HG03378 (cell line): ENCODE results near the gene IRAK1BP1.
A peak's percentile ranks its signal among the peaks of the same experiment; 100 is the strongest.
"Not testable (repeated sequence)": the region's sequence is repeated elsewhere in the genome, so short reads cannot be mapped to it uniquely, and the experiment has no call there.

Source experiments
- ATAC-seq: cut with Tn5 transposase; IDR thresholded peaks from one replicate; pipeline ENCODE4 v1.9.1; 2021; ENCODE audit warnings: mild to moderate bottlenecking, moderate library complexity; ENCODE audit not compliant: unreplicated experiment

The IRAK1BP1 gene, protein sequence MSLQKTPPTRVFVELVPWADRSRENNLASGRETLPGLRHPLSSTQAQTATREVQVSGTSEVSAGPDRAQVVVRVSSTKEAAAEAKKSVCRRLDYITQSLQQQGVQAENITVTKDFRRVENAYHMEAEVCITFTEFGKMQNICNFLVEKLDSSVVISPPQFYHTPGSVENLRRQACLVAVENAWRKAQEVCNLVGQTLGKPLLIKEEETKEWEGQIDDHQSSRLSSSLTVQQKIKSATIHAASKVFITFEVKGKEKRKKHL

DNA sequence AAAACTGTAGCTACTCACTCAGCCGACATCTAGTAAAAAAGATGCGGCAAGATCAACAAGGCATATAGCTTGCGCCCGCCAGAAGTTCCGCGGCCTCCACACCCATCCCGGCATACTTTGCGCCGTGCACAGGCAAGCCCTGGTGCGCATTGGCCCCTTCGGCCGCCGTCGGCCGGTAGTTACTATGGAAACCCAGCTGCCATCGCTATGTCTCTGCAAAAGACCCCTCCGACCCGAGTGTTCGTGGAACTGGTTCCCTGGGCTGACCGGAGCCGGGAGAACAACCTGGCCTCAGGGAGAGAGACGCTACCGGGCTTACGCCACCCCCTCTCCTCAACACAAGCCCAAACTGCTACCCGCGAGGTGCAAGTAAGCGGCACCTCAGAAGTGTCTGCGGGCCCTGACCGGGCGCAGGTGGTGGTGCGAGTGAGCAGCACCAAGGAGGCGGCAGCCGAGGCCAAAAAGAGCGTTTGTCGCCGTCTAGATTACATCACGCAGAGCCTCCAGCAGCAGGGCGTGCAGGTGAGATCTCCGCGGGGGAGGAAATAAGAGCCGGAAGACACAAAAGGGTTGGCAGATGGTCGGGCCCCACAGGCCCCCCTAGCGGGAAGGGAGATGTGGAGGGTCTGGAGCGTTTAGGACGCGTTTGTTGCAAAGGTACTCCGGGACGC is at the start of gene IRAK1BP1:
Gene IRAK1BP1 (plus strand): TSS at position 182 of the 671 bp plus-strand sequence. CDS start 26 bp downstream, at position 208.
- peak; percentile 95 for ATAC-seq

DNA sequence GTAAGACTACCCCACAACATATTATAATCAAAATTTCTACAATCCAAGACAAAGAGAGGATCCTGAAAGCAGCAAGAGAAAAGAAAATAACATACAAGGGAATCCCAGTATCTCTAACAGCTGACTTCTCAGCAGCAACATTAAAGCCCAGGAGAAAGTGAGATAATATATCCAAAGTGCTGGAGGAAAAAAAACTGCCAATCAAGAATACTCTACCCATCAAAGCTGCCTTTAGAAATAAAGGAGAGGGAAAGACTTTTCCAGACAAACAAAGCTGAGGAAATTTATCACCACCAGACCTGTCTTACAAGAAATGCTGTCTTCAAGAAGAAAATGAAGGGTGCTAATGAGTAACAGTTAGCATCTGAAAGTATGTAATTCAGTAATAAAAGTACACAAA is 43.3 kb upstream of the IRAK1BP1 start:
- ATAC-seq, result no peak

DNA sequence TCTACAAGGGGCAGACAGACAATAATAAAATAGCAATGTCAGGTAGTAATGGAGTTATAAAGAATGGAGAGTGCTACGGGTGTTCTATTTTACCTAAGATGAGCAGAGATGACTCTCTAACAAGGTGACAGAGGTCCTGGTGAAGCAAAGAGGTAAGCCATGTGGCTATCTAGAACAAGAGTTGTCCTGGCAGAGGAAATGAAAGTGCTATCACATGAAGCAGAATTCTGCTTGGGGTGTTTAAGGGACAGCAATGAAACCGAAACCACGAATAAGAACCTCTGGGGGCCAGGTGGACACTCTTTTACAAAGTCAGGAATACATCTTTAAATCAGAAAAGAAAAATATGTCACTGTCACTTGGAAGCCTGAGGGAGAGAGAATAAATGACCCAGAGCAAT is 37.9 kb upstream of the IRAK1BP1 start:
- no peak for ATAC-seq

DNA sequence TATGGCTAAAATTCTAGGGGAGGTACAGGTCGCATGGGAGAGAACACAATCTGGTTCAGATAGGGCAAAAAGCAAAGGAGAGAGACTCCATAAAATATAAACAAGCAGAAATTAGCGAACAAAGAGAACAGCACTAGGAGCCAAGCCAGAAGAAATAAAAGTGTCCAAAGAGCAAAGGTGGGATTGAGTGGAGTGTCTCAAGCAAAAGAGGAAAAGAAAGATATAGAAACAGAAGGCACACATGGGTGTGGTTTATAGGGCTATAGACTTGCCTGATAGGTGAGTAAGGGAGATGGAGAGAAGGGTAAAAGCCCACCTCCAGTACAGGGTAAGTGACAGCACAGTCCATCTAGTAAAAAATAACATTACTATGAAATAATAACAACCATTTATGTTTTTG is 36.5 kb upstream of the IRAK1BP1 start:
- no peak for ATAC-seq

DNA sequence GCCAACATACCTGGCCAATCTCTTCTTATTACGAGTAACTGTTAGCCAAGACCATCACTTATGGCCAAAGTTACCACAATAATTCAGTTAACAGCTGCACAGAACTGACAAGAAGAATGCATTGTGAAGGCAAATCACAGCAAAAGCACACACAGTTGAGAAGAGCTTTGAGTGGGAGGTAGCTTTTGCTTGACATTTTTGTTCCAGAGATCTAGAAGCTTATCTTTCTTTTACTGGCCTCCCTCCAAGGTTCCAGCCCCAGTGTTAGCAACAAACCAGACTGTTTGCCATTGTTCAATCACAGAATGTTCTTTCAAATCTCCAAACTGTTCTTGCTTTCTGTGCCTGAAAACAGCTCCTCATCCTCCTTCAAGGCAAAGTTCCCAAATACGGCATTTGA is 35.9 kb upstream of the IRAK1BP1 start:
- no peak for ATAC-seq

DNA sequence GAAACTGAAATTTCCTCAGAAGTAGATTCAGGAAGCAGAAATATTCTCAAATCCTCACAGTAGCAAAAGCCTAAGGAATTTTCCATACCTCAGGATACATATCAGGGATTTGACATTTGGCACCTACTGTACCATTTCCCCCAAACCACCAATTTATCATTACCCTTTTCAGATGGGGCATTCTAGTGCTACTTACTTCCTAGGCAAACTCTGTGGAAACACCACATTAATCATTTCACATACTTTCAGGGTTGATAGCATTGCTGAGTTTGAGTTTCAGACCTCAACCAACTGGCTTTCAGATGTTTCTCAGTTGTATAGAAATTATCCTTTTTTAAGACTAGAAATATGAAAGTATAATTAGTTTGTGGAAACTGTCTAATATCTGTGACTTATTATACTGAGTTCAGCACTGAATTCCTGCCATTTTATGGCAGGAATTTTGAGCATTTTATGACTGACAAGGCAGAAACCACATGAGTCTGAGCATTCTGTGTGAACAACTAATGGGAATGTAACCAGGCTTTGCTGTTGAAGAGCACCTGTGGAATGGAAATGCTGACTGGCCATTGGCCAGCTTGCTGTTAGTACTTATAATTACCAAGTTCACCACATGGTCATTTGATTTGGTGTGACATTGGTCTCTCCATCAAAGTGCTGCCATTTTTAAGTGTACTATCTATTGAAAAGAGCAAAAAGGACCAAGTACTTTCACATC is 35.1 kb upstream of the IRAK1BP1 start:
- peak; percentile 53 for ATAC-seq

DNA sequence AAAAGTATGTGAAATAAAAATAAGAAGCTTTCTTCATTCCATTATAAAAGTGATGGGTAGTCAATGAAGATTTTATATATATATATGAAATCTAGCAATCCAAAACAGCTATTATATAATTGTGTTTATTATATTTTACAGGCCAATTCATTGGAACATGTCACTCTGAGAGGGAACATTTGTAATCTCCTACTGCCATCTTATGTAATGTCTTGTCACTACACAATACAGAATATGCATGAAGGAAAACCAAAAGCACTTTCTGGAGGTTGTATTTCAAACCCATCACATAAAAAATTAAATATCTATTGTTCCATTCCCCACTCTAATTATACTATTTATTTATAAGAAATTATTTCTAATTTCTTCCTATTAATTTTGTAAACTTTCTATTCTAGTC is 31.5 kb upstream of the IRAK1BP1 start:
- ATAC-seq, result peak; percentile 47

DNA sequence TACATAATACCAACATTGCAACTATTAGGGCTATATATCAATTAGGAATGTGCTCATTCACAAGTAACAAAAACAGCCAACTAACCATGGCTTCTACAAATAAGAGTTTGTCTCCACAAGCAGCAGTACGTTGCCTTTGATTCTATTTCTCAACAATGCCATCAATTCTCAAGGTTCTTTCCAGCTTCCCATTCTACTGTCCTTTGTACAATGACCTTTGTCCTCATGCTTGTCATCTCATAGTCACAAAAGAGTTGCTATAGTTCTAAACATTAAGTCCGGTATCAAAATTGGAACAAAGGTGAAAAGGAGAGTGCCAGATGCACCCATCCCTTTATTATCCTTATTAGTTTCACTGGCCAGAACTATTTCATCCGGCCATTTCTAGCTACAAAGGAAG is 30.8 kb upstream of the IRAK1BP1 start:
- ATAC-seq, result no peak

DNA sequence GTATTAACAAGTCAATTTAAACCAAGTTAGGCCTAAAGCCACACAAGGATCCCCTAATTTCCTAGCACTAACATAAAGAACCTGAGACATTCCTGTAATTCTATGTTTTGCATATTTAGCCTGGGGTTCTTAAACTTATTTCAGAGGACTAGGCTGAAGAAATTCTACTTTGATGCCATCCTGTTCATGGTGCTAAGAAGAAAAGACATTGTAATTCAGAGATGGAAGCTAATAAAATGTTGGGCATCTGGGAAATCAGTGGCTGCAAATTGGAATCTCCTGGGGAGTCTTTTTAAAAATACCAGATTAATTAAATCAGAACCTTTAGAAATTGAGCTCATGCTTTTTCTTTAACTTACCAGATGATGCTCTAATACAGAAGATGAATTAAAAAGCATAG is 26.2 kb upstream of the IRAK1BP1 start:
- ATAC-seq, result no peak

DNA sequence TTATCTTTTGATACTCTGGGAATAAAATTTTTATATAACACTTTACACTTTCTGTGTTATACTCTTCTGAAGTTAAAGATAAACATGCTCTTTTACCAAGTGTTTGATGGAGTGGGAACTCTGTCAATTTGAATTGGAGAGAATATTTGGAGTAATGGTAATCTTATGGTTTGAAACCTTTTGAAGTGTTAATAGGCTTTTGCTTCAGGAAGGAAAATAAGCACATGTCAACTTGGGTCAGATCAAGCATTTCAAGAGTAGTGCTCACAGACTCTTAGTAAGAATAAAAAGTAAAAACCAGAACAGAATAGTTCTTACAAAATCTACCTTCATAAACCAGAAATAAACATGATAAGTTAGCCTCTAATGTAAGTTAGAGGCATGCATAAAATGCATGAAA is 24.4 kb upstream of the IRAK1BP1 start:
- no peak for ATAC-seq

DNA sequence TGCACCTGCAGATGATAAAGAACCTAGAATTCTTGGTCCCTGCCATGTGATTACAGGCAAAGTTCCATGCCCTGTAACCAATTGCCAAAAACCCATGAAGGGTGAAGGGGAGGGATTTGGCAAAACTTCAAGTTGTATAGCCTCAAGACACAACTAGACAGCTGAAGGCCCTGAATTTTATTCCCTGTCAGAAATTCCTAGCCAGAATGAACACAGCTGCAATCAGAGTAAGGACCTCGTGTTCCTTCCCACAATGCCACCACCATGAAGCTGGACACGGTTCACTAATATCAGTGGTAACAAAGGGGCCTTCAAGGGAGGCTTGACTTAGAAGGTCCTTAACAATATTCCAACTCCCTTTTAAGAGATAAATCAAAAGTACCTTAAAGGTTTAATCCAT is 22.5 kb upstream of the IRAK1BP1 start:
- ATAC-seq, result no peak

DNA sequence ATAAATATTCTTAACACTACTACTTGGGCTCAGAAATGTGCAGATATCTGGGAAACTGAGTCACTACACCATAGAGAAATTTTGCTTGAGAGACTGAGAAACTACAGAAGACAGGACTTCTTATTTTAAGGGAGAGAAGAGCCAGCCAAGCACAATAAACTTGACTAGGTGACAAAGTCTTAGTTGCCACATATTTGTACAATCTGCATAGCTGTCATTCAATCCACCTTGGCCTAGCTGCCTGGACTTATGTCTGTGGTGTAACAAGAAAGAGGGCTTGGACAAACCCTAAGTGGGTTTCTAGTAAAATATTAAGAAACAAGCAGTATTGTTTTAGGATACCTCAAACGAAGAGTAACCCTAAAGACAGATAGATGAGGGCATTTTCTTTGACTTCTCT is 21.8 kb upstream of the IRAK1BP1 start:
- ATAC-seq, result no peak

DNA sequence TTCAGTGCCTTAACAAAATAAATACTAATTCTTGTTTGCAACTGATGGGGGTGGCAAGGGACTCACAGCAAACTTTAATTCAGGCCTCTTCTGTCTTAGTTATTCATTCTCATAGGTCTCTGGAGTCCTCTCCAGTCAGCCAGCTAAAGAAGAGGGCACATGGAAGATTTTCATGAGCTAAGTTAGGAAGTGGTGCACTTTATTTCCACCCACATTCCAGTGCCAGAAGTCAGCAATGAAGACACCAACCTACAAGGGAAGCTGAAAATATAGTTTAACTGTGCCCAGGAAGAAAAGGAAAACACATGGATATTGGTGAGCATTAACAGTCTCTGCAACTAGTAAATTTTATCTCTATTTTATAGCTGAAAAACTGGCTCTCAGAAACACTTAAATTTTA is 16.7 kb upstream of the IRAK1BP1 start:
- ATAC-seq, result no peak

DNA sequence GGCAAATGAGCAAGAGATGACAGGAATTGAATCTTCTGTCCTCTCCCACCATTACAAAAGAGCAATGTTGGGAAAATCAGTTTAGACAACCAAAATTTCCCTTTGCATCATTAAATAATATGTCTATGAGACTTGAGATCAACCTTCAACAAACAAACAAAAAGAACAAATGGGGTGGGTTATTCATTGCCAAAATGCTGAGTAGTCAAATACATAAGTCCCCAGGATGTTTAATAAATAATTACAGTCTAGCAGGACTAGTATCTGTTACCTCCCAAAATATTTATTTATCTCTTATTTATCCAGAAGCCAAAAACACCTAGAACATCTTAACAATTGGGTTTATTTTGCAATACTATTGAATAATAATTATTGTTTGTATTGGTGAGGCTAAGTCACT is 16.2 kb upstream of the IRAK1BP1 start:
- no peak for ATAC-seq

DNA sequence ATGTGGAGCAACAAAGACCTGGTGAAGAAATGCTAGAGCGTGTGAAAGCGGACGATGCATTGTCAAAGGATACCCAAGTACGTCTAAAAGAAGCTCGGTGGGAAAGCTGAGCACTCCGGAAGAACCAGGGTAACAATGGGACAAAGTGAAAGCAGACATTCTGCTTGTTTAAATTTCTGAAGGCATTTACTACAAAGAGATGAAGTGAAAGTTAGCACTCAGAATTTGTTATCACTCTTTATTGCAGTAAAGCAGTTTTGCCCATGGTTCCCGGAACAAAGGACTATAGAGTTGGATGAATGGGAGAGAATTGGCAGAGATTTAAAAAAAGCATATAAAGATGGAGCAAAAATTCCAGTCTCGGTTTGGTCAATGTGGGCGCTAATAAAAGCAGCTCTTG is 12.8 kb upstream of the IRAK1BP1 start:
- no peak for ATAC-seq

DNA sequence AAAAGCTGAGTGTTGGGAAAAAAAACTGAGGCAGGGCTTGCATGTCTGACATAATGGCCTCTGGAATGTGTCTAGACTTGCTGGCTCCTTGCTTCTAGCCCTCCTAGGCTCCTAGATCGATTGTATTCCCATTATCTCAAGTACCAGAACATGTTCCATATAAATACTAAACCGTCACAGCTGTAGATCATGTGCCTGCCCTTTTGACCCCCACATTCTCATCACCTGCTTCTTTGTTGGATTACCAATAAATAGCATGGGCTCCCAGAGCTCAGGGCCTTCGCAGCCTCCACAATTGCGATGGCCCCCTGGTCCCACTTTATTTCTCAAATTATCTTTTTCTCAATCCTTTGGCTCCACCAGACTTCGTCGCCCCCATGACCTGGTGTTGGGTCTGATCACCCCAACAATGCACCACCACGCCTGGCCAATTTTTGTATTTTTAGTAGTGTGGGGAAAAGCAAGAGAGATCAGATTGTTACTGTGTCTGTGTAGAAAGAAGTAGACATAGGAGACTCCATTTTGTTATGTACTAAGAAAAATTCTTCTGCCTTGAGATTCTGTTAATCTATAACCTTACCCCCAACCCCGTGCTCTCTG is 8.9 kb upstream of the IRAK1BP1 start:
- not testable (repeated sequence) for ATAC-seq

DNA sequence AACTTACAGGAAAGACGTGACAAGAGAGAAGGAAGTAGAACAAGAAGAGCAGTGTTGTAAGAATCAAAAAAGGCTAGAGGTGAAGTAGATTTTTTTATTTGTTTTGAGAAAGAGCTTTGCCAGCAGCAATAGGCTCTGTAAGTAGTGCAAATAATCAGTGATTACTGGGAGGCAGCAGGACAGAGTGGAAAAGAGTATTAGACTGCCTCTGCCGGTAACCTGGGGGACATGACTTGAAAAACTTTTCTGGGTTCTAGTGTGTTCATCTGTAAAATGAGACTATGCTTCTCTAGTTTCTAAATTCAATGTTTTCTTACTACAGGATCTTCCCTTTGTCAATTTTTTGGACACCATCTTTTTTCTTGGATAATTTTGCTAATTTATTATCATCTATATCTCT is 5.8 kb upstream of the IRAK1BP1 start:
- no peak for ATAC-seq

DNA sequence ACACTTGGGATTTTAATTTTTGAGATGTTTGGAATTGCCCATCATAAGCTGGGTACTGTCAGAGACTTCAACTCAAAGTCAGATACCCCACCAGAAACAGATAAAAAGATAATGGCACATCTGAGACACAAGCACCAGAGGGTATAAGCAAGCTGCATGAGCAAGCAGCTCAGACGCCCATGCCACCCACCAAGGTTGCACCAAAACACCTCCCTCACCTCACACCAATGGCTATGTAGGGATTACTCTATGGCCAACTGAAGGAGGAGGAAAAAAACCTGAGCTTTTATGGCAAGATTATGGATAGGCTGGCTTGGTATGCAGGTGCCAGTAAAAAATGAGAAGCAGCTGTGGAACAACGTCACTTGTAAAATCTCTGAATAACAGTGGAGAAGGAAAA is 3.8 kb upstream of the IRAK1BP1 start:
- ATAC-seq, result no peak

DNA sequence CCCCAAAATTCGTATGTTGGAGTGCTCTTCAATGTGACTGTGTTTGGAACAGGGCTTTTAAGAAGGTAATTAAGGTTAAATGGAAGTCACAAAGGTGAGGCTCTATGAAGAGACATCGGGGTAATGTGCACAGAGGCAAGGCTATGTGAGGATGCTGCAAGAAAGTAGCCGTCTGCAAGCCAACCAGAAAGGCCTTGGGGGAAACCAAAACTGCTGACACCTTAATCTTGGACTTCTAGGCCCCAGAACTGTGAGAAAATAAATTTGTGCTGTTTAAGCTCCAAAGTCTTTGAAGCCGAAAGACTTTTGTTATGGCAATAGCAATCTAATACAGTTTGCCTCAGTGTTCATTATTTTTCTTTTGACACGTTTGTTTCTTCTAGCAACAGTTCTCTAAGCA is 2.4 kb upstream of the IRAK1BP1 start:
- ATAC-seq, result no peak

DNA sequence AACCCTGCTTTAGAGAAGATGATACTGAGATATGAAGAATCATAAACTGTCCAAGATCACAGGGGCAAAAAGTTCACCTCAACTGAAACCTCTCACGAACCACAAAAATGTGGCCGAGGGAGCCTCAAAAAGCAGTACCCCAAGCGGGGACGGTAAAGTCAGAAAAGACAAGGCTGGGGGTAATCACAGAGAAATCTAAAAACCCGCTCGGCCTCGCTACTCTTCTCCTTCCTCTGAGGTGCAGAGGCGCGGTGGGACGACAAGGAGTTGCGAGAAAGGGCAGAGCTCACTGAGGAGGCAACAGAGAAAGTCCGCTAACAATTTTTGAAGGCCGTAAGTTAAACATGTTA is 356 bp upstream of the IRAK1BP1 start:
- ATAC-seq, result peak; percentile 37

DNA sequence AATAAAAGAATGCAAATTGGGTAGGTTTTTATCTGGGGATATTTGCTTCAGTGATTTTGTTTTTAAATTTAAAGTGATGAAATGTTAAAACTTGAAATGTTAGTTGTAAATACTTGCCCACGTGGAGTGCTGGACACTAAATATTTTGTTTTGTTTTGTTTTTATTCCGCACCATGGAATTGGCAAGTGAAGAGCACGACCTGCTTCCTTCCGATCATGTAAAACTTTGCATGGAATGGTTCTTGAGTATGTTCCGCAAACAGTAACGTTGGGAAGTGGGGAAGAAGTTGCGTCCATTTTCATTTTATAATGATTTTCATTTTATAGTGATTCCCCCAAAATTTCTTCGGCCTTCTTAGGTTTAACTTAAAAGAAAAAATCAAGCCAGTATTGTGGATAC is 765 bp downstream of the IRAK1BP1 start:
- ATAC-seq, result no peak

DNA sequence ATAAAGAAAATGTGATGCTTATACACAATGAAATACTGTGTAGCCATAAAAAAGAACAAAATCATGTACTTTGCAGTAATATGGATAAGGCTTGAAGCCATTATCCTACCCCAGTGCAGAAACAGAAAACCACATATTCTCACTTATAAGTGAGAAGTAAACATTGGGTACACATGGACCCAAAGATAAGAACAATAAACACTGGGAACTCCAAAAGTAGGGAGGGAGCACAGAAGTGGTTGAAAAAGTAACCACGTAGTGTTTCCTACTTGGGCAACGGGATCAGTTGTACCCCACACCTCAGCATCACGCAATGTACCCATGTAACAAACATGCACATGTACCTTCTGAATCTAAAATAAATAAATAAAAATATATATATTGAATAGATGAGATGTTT is 8.2 kb downstream of the IRAK1BP1 start:
- ATAC-seq, result no peak
